Spleen (tissue), 11 donors: Measurements from ENCODE around the gene KLK14. TPM values are rescaled to one million over a fixed set of nuclear protein-coding genes. Genes with fewer than 3 reads are reported as not detected.

ENCODE experiments used
- DNase-seq: peaks from one replicate; pipeline ENCODE4 v3.0.0-alpha.2; 2020
- H3K27ac ChIP-seq, 8 donors: fragments of 200-600 bp; sonication (generic) in 7 of 8; 1 replicate in 4 of 8; 2 replicates in 4 of 8; pipeline versions ENCODE4 v1.5.0 to v1.8.0; 2016 to 2021; ENCODE audit warnings: inconsistent platforms in 4 of 8, mild to moderate bottlenecking in 4 of 8, moderate library complexity in 1 of 8
- H3K27me3 ChIP-seq, 7 donors: fragments of 200-600 bp; sonication (generic) in 6 of 7; replicated peaks in 1 of 7; 1 replicate in 4 of 7; 2 replicates in 3 of 7; pipeline versions ENCODE4 v1.5.0 to v1.8.0; 2016 to 2021; ENCODE audit warnings: inconsistent platforms in 3 of 7, mild to moderate bottlenecking in 1 of 7
- H3K36me3 ChIP-seq, 6 donors: fragments of 200-600 bp; sonication (generic) in 5 of 6; 1 replicate in 4 of 6; 2 replicates in 2 of 6; pipeline versions ENCODE4 v1.5.0 to v1.8.0; 2016 to 2021; ENCODE audit warnings: inconsistent platforms in 2 of 6
- H3K4me1 ChIP-seq, 6 donors: fragments of 200-600 bp; sonication (generic) in 5 of 6; 1 replicate in 3 of 6; 2 replicates in 3 of 6; pipeline versions ENCODE4 v1.5.0 to v1.8.0; 2016 to 2021; ENCODE audit warnings: inconsistent platforms in 3 of 6
- H3K4me3 ChIP-seq, 8 donors: fragments of 200-600 bp; sonication (generic) in 7 of 8; 1 replicate in 4 of 8; 2 replicates in 4 of 8; pipeline versions ENCODE4 v1.5.0 to v1.8.0; 2016 to 2021; ENCODE audit warnings: inconsistent platforms in 4 of 8, mild to moderate bottlenecking in 4 of 8, moderate library complexity in 2 of 8
- H3K9me3 ChIP-seq, 8 donors: fragments of 200-600 bp; sonication (generic) in 7 of 8; 1 replicate in 4 of 8; 2 replicates in 4 of 8; pipeline versions ENCODE4 v1.5.0 to v1.8.0; 2016 to 2021; ENCODE audit warnings: inconsistent platforms in 4 of 8
- POLR2A ChIP-seq, 3 donors: fragments of 450-650 bp; IDR thresholded peaks; one replicate each; pipeline ENCODE4 v1.5.1; 2017; ENCODE audit warnings: antibody characterized with exemption in 3 of 3, mild to moderate bottlenecking in 1 of 3
- POLR2AphosphoS5 ChIP-seq, 3 donors: sonication (generic); formaldehyde crosslinking; IDR thresholded peaks; one replicate each; pipeline ENCODE4 v1.5.1; 2017; ENCODE audit warnings: antibody characterized with exemption in 3 of 3
- WGBS, 5 donors: extraction: QIAGEN DNeasy Blood & Tissue Kit in 3 of 5; methylation state at CpG; one replicate each; pipeline versions ENCODE4 v1.1.5 to v1.1.7; 2013 to 2018; 5-methylcytosine and 5-hydroxymethylcytosine counted together
- intact Hi-C: fragments of 100-400 bp; cut with DNase I; formaldehyde crosslinking; loops from one replicate; pipeline ENCODE4 v1.15.0; 2023; ENCODE audit warnings: low total_unique reads
- polyA plus RNA-seq, 3 donors: library from polyadenylated mRNA; stranded (reverse); fragments of 200-250 nt; gene quantifications; one replicate each; pipeline ENCODE4 v1.2.1, GENCODE V29; 2013
- total RNA-seq, 7 donors: library from RNA; depleted of rRNA in 3 of 7; stranded (reverse); fragments of >200 nt in 3 of 7; fragmentation: NEBNext Ultra II Directional in 4 of 7; extraction: Animal tissue kit (Norgen Biotek cat#: 25700) in 4 of 7; gene quantifications; one replicate each; pipeline versions ENCODE4 v1.1.0 to v1.2.1, GENCODE V29; 2016 to 2021
- TF ChIP-seq, protein P1 (sequence below), 11 experiments: fragments of 200-600 bp in 7 of 11; fragments of 450-650 bp in 4 of 11; sonication (generic) in 4 of 11; IDR thresholded peaks in 8 of 11; conservative IDR thresholded peaks in 3 of 11; 1 replicate in 7 of 11; 2 replicates in 4 of 11; pipeline versions ENCODE4 v1.4.0 to v1.8.0; 2016 to 2021; ENCODE audit warnings: antibody characterized with exemption in 11 of 11, inconsistent platforms in 4 of 11, mild to moderate bottlenecking in 1 of 11
- donor health status: healthy with polysubstance abuse.
- donor health status: DM: no; HTN: no; CAD: no; lungs with moderate emphysema.
- donor health status: DM: no; HTN: no; CAD: no.
- donor health status: Bipolar disorder and iron deficiency.
- donor health status: healthy.
- donor health status: DM: no; HTN: no; CAD: no.
- donor health status: DM: yes; HTN: yes; CAD: no.

Gene KLK14
- total and polyA plus RNA-seq, 10 donors, result 0.12 to 0.63 (median 0.33) TPM; not detected in 5

DNA sequence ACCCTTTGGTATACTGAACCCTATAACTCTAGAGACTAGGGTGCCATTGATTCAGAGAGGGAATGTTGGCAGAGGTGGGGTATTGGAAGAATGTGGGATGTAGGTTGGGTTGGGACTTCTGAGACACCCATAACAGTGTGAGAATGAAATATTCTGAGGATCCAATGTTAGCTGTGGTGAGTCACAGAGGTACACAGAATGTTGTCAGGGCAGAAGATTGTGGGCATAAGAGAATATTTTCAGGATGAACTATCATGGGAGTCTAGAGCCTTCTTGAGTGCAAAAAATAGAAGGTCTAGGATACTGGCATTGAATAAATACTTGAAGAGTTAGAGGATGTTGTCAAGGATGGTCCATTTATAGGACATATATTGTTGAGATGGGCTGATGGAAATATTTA, 26.8 kb downstream of the KLK14 start:
- DNase-seq, result no peak
- no peaks in the 10 kb centered on the region for H3K36me3 ChIP-seq
- no peaks in the 10 kb centered on the region for H3K9me3 ChIP-seq
- no peak overlapping the region for H3K4me3 ChIP-seq
- intact Hi-C loops, result no loop called here
- peaks cover 0 to 54% (median 0%) of the 10 kb centered on the region in 7 donors for H3K27me3 ChIP-seq
- no peaks in the 10 kb centered on the region for H3K4me1 ChIP-seq
- no peak overlapping the region for H3K27ac ChIP-seq
- TF ChIP-seq, protein P1, sequence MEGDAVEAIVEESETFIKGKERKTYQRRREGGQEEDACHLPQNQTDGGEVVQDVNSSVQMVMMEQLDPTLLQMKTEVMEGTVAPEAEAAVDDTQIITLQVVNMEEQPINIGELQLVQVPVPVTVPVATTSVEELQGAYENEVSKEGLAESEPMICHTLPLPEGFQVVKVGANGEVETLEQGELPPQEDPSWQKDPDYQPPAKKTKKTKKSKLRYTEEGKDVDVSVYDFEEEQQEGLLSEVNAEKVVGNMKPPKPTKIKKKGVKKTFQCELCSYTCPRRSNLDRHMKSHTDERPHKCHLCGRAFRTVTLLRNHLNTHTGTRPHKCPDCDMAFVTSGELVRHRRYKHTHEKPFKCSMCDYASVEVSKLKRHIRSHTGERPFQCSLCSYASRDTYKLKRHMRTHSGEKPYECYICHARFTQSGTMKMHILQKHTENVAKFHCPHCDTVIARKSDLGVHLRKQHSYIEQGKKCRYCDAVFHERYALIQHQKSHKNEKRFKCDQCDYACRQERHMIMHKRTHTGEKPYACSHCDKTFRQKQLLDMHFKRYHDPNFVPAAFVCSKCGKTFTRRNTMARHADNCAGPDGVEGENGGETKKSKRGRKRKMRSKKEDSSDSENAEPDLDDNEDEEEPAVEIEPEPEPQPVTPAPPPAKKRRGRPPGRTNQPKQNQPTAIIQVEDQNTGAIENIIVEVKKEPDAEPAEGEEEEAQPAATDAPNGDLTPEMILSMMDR (IDR thresholded peaks at IDR 0.05 in 8 of 11, conservative IDR thresholded peaks at IDR 0.05 in 3 of 11), result no peak
- no peak for TF ChIP-seq POLR2AphosphoS5 (IDR thresholded peaks at IDR 0.05)
- no peak for TF ChIP-seq POLR2A (IDR thresholded peaks at IDR 0.05)

DNA sequence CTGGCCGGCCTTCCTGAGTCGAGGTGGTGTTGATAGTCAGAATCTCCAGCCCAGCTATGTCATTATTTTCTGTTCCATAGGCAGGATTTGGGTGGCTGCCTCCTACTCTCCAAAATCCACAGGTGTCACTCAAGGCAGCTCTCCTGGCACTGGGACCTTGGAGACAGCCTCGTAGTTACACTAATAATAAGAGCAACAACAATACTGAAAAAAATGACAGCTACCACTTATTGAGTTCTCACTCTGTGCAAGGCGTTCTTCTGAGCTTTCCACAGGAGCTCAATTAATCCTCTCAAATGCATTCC, 35.7 kb downstream of the KLK14 start:
- no peak for TF ChIP-seq POLR2AphosphoS5 (IDR thresholded peaks at IDR 0.05)
- TF ChIP-seq, protein P1 (IDR thresholded peaks at IDR 0.05 in 8 of 11, conservative IDR thresholded peaks at IDR 0.05 in 3 of 11), result no peak
- no peak for TF ChIP-seq POLR2A (IDR thresholded peaks at IDR 0.05)
- no peaks in the 10 kb centered on the region for H3K36me3 ChIP-seq
- intact Hi-C loops, result no loop called here
- no peak for DNase-seq
- WGBS, 5 donors, result 6 to 14% (median 12%) methylated on average over 4 of the region's 4 CpGs
- H3K4me3 ChIP-seq, result no peak overlapping the region
- peaks cover 0 to 7% (median 2%) of the 10 kb centered on the region in 8 donors for H3K9me3 ChIP-seq
- H3K27me3 ChIP-seq, result peaks cover 0 to 31% (median 0%) of the 10 kb centered on the region in 7 donors
- H3K27ac ChIP-seq, result no peak overlapping the region
- no peaks in the 10 kb centered on the region for H3K4me1 ChIP-seq

DNA sequence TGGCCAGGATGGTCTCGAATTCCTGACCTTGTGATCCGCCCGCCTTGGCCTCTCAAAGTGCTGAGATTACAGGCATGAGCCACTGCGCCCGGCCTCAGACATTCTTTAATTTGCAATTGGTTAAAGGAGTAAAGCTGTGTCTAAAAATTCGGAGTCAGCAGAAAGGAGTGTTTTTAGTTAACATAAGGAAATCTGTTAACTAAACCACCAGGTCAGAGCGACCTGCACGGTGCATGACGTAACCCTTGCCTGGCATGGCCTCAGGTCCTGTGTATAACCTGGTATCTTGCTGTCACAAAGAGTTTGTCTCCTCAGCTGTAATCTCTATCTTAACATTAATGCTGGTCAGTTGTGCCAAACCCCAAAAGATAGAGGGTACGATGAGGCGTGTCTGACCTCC, 38.4 kb downstream of the KLK14 start:
- intact Hi-C loops, result no loop called here
- Histone ChIP-seq H3K4me1 (no peaks in the 10 kb centered on the region), H3K9me3 (peaks cover 0 to 3% (median 0%) of the 10 kb centered on the region in 8 donors), H3K27me3 (peaks cover 0 to 26% (median 0%) of the 10 kb centered on the region in 7 donors), H3K4me3 (no peak overlapping the region), H3K36me3 (no peaks in the 10 kb centered on the region), H3K27ac (no peak overlapping the region)
- WGBS, 5 donors, result 80 to 85% (median 82%) methylated on average over 11 of the region's 11 CpGs
- TF ChIP-seq POLR2AphosphoS5 (IDR thresholded peaks at IDR 0.05) (no peak), POLR2A (IDR thresholded peaks at IDR 0.05) (no peak)
- TF ChIP-seq, protein P1 (IDR thresholded peaks at IDR 0.05 in 8 of 11, conservative IDR thresholded peaks at IDR 0.05 in 3 of 11), result no peak
- no peak for DNase-seq

DNA sequence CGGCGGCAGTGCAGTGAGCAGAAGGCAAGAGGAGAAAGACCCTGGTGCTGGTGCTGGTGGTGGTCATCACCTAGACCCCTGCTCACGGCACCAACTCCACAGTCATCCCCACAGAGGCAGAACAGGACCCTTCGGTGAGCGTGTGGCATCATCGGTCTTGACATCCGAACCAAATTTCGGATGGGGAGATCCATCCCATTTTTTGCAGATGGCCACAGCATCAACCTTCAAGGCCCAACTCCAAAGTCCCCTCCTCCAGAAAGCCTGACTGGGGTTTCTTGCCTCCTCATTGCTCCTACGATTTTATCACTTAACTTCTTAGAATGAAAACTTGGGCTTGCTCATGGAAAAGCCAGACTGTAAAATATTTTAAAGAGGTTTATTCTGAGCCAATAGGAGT, 39.2 kb downstream of the KLK14 start:
- Histone ChIP-seq H3K36me3 (no peaks in the 10 kb centered on the region), H3K27ac (no peak overlapping the region), H3K9me3 (peaks cover 0 to 3% (median 0%) of the 10 kb centered on the region in 8 donors), H3K4me3 (no peak overlapping the region), H3K4me1 (no peaks in the 10 kb centered on the region), H3K27me3 (peaks cover 0 to 17% (median 0%) of the 10 kb centered on the region in 7 donors)
- TF ChIP-seq POLR2AphosphoS5 (IDR thresholded peaks at IDR 0.05) (no peak), POLR2A (IDR thresholded peaks at IDR 0.05) (no peak)
- TF ChIP-seq, protein P1 (IDR thresholded peaks at IDR 0.05 in 8 of 11, conservative IDR thresholded peaks at IDR 0.05 in 3 of 11), result no peak
- WGBS, 5 donors, result 82 to 88% (median 84%) methylated on average over 8 to 9 of the region's 9 CpGs
- DNase-seq, result no peak
- intact Hi-C loops, result no loop called here
